GM23338 (cell line): ENCODE data around the gene RNF20. TPM values are rescaled to one million over a fixed set of nuclear protein-coding genes. Genes with fewer than 3 reads are reported as not detected.

Experiments
- ATAC-seq: fragments of 200-7000 bp; cut with Tn5 transposase; 3 replicates; pipeline ENCODE4 v1.9.1; 2020
- DNase-seq: peaks from one replicate; pipeline ENCODE4 v3.0.0-alpha.2; 2015; ENCODE audit warnings: low spot score
- H2AFZ ChIP-seq: fragments of 200-600 bp; sonication (generic); 2 replicates; pipeline ENCODE4 v1.8.0; 2016; ENCODE audit warnings: antibody characterized with exemption, mild to moderate bottlenecking, moderate library complexity
- H3F3A ChIP-seq: fragments of 200-600 bp; sonication (generic); replicated peaks from 2 replicates; pipeline ENCODE4 v1.8.0; 2017; ENCODE audit warnings: antibody characterized with exemption, mixed run types, low read depth
- H3K27ac ChIP-seq: fragments of 200-600 bp; sonication (generic); 2 replicates; pipeline ENCODE4 v1.6.1; 2016; ENCODE audit warnings: low read depth
- H3K27me3 ChIP-seq: fragments of 200-600 bp; sonication (generic); 2 replicates; pipeline ENCODE4 v1.8.0; 2016; ENCODE audit warnings: mild to moderate bottlenecking, mixed run types, moderate library complexity; ENCODE audit not compliant: insufficient read depth
- H3K36me3 ChIP-seq: fragments of 200-600 bp; sonication (generic); 2 replicates; pipeline ENCODE4 v1.8.0; 2016; ENCODE audit warnings: mild to moderate bottlenecking; ENCODE audit not compliant: insufficient read depth
- H3K4me1 ChIP-seq: fragments of 200-600 bp; sonication (generic); 2 replicates; pipeline ENCODE4 v1.8.0; 2016; ENCODE audit warnings: mild to moderate bottlenecking, moderate library complexity; ENCODE audit not compliant: insufficient read depth
- H3K4me2 ChIP-seq: fragments of 200-600 bp; sonication (generic); 2 replicates; pipeline ENCODE4 v1.7.1; 2017; ENCODE audit warnings: mixed run types
- H3K4me3 ChIP-seq: fragments of 200-600 bp; sonication (generic); 2 replicates; pipeline ENCODE4 v1.6.1; 2016; ENCODE audit warnings: mixed run types
- H3K79me2 ChIP-seq: fragments of 200-600 bp; sonication (generic); replicated peaks from 2 replicates; pipeline ENCODE4 v1.8.0; 2017; ENCODE audit warnings: mild to moderate bottlenecking; ENCODE audit not compliant: insufficient read depth
- H3K9me2 ChIP-seq: fragments of 200-600 bp; sonication (generic); 2 replicates; pipeline ENCODE4 v1.8.0; 2017; ENCODE audit not compliant: insufficient read depth
- H4K20me1 ChIP-seq: fragments of 200-600 bp; sonication (generic); replicated peaks from 2 replicates; pipeline ENCODE4 v1.8.0; 2017; ENCODE audit warnings: mild to moderate bottlenecking; ENCODE audit not compliant: insufficient read depth
- H3K27ac Mint-ChIP-seq: 2 replicates; pipeline ENCODE4 v1.8.0; 2020; ENCODE audit warnings: inconsistent platforms, mild to moderate bottlenecking, moderate library complexity, mixed read lengths
- H3K27me3 Mint-ChIP-seq: 3 replicates; pipeline ENCODE4 v1.8.0; 2022; ENCODE audit warnings: low read depth, mild to moderate bottlenecking, moderate library complexity, mixed read lengths, inconsistent platforms; ENCODE audit not compliant: insufficient read depth, poor library complexity
- H3K36me3 Mint-ChIP-seq: 3 replicates; pipeline ENCODE4 v1.8.0; 2021; ENCODE audit warnings: low read depth, mild to moderate bottlenecking, inconsistent platforms, moderate library complexity, mixed read lengths
- H3K4me1 Mint-ChIP-seq: 3 replicates; pipeline ENCODE4 v1.8.0; 2020; ENCODE audit warnings: mild to moderate bottlenecking, inconsistent platforms, mixed read lengths
- H3K4me3 Mint-ChIP-seq: 3 replicates; pipeline ENCODE4 v1.8.0; 2021; ENCODE audit warnings: moderate library complexity, mild to moderate bottlenecking, inconsistent platforms, mixed read lengths
- H3K9me3 Mint-ChIP-seq: 3 replicates; pipeline ENCODE4 v1.8.0; 2020; ENCODE audit warnings: moderate library complexity, mild to moderate bottlenecking, inconsistent platforms, mixed read lengths
- EZH2 ChIP-seq: fragments of 200-600 bp; sonication (generic); IDR thresholded peaks from one replicate; pipeline ENCODE4 v1.8.0; 2017; ENCODE audit warnings: antibody characterized with exemption, mild to moderate bottlenecking, low read depth; ENCODE audit not compliant: unreplicated experiment
- EZH2phosphoT487 ChIP-seq: fragments of 200-600 bp; sonication (generic); IDR thresholded peaks from one replicate; pipeline ENCODE4 v1.8.1; 2018; ENCODE audit warnings: antibody characterized with exemption; ENCODE audit not compliant: unreplicated experiment
- NANOG ChIP-seq: IDR thresholded peaks from 2 replicates; pipeline ENCODE4 v1.6.1; 2016; ENCODE audit warnings: antibody characterized with exemption, borderline replicate concordance
- POLR2AphosphoS5 ChIP-seq: IDR thresholded peaks from 2 replicates; pipeline ENCODE4 v1.6.1; 2016; ENCODE audit warnings: antibody characterized with exemption, low read depth
- STAT1 ChIP-seq: IDR thresholded peaks from one replicate; pipeline ENCODE4 v1.6.1; 2016; ENCODE audit warnings: antibody characterized with exemption; ENCODE audit not compliant: unreplicated experiment
- ZNF114 ChIP-seq: fragments of 250-450 bp; sonication (Bioruptor Pico); IDR thresholded peaks from 2 replicates; pipeline ENCODE4 v1.5.0; 2020; ENCODE audit warnings: mild to moderate bottlenecking, moderate library complexity
- polyA plus RNA-seq: library from polyadenylated mRNA; unstranded; fragments of >200 nt; fragmentation: Nextera tagmentation; extraction: Ambion mirVana; gene quantifications from 2 replicates; pipeline ENCODE4 v1.2.1, GENCODE V29; 2016
- total RNA-seq: library from RNA; depleted of rRNA; stranded (reverse); fragments of >200 nt; shearing (Covaris generic); gene quantifications from 2 replicates; pipeline ENCODE4 v1.2.3, GENCODE V29; 2014
- TF ChIP-seq, protein P1 (sequence below): IDR thresholded peaks from one replicate; pipeline ENCODE4 v1.6.1; 2018; ENCODE audit warnings: antibody characterized with exemption; ENCODE audit not compliant: unreplicated experiment
- TF ChIP-seq, protein P2 (sequence below): IDR thresholded peaks from 2 replicates; pipeline ENCODE4 v1.6.1; 2016; ENCODE audit warnings: antibody characterized with exemption
- TF ChIP-seq, protein P3 (sequence below), 2 experiments: fragments of 200-600 bp in 1 of 2; sonication (generic) in 1 of 2; conservative IDR thresholded peaks; 2 replicates each; pipeline versions ENCODE4 v1.5.1 to v1.6.1; 2016 to 2017; ENCODE audit warnings: antibody characterized with exemption in 2 of 2, low read depth in 2 of 2, mild to moderate bottlenecking in 2 of 2, moderate library complexity in 1 of 2

Gene RNF20
- total and polyA plus RNA-seq, 2 experiments from 2014 or later, result 33.6 to 36.2 TPM

DNA sequence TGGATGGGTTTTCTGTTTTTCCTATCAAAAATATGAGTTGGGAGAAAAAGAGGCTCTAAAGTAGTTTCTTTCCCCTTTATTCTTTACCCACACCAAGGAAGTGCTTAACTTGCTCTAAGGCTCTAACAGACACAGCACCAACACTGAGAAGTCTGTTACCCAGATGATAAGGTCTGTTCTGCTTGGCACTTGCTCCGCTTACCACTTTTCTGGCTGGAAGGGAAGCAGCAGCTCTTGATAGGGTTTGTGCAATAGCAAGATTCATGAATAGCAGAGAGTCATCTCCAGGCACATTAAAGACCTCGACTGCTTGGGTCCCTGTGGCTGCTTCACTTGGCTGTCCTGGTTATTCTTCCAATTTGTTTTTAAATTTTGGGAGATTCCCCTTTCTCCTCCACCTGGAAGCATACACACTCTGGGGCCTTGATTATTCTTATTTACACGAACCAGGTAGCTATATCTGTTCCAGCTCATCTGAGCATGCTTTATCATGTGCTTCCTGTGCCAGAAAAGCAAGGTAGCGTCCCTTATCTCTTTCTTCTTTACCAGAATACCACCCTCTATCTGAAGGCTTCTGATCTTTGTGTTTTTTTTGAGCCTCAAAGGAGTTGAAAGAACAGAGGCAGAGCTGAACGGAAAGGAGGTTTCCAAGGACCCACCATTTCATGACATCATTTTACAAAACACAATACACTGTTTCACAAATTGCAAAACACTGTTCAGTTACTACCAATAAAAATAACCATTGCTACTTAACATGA lies 36.3 kb downstream of the RNF20 start:
- TF ChIP-seq NANOG, result no peak
- no peak for TF ChIP-seq EZH2
- no peak for TF ChIP-seq EZH2phosphoT487
- TF ChIP-seq, protein P1, sequence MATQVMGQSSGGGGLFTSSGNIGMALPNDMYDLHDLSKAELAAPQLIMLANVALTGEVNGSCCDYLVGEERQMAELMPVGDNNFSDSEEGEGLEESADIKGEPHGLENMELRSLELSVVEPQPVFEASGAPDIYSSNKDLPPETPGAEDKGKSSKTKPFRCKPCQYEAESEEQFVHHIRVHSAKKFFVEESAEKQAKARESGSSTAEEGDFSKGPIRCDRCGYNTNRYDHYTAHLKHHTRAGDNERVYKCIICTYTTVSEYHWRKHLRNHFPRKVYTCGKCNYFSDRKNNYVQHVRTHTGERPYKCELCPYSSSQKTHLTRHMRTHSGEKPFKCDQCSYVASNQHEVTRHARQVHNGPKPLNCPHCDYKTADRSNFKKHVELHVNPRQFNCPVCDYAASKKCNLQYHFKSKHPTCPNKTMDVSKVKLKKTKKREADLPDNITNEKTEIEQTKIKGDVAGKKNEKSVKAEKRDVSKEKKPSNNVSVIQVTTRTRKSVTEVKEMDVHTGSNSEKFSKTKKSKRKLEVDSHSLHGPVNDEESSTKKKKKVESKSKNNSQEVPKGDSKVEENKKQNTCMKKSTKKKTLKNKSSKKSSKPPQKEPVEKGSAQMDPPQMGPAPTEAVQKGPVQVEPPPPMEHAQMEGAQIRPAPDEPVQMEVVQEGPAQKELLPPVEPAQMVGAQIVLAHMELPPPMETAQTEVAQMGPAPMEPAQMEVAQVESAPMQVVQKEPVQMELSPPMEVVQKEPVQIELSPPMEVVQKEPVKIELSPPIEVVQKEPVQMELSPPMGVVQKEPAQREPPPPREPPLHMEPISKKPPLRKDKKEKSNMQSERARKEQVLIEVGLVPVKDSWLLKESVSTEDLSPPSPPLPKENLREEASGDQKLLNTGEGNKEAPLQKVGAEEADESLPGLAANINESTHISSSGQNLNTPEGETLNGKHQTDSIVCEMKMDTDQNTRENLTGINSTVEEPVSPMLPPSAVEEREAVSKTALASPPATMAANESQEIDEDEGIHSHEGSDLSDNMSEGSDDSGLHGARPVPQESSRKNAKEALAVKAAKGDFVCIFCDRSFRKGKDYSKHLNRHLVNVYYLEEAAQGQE, result no peak
- no peak for TF ChIP-seq STAT1
- no peak for TF ChIP-seq ZNF114 (CRISPR knock-in tag)
- H3K4me3 Mint-ChIP-seq, result no peak overlapping the region
- Histone ChIP-seq H2AFZ (no peak overlapping the region), H3K4me3 (no peak overlapping the region), H3K4me1 (peaks cover 38% of the 10 kb centered on the region), H3K79me2 (no peaks in the 10 kb centered on the region), H3K27me3 (no peaks in the 10 kb centered on the region), H3K4me2 (peak overlapping the region; percentile 38; the same call in 1 of the 2 replicates), H3K27ac (no peak overlapping the region), H4K20me1 (no peaks in the 10 kb centered on the region), H3K36me3 (peaks cover 8% of the 10 kb centered on the region; the same call in 1 of the 2 replicates), H3F3A (no peaks in the 10 kb centered on the region), H3K9me2 (peaks cover 8% of the 10 kb centered on the region)
- no peak overlapping the region for H3K27ac Mint-ChIP-seq
- no peaks in the 10 kb centered on the region for H3K9me3 Mint-ChIP-seq
- H3K36me3 Mint-ChIP-seq, result peaks cover 19% of the 10 kb centered on the region
- peaks cover 28% of the 10 kb centered on the region for H3K4me1 Mint-ChIP-seq
- peaks cover 5% of the 10 kb centered on the region for H3K27me3 Mint-ChIP-seq
- ATAC-seq, result no peak
- DNase-seq, result no peak

DNA sequence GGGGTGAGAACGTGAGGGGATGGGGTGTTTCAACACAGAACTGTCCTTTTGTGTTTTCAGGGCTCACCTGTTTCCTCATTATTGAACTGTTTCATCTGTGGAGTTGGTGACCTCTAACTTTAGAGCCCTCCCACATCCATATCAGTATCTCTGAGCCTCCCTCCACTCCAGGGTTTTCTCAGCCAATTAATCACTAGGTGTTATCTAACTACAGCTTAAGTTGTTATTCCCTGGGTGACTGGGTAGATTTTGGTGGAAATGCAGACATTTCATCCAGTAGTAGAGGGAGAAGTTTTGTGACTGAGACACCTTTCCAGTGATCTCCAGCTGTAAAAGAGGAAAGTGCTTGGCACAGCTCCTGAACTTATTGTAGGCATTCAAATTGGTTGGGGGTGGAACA lies 37.5 kb downstream of the RNF20 start:
- no peaks in the 10 kb centered on the region for H3K27me3 ChIP-seq
- no peak overlapping the region for H3K4me2 ChIP-seq
- H3K4me3 Mint-ChIP-seq, result no peak overlapping the region
- peaks cover 38% of the 10 kb centered on the region for H3K4me1 ChIP-seq
- H3F3A ChIP-seq, result no peaks in the 10 kb centered on the region
- peaks cover 8% of the 10 kb centered on the region for H3K9me2 ChIP-seq
- no peak overlapping the region for H2AFZ ChIP-seq
- H3K27me3 Mint-ChIP-seq, result peaks cover 5% of the 10 kb centered on the region
- H3K36me3 Mint-ChIP-seq, result peaks cover 12% of the 10 kb centered on the region
- peaks cover 28% of the 10 kb centered on the region for H3K4me1 Mint-ChIP-seq
- H3K9me3 Mint-ChIP-seq, result no peaks in the 10 kb centered on the region
- ATAC-seq (no peak), DNase-seq (no peak)
- H3K27ac Mint-ChIP-seq, result no peak overlapping the region
- H4K20me1 ChIP-seq, result no peaks in the 10 kb centered on the region
- H3K79me2 ChIP-seq, result no peaks in the 10 kb centered on the region
- H3K27ac ChIP-seq, result no peak overlapping the region
- no peak overlapping the region for H3K4me3 ChIP-seq
- peaks cover 2% of the 10 kb centered on the region; the same call in 1 of the 2 replicates for H3K36me3 ChIP-seq
- TF ChIP-seq POLR2AphosphoS5, result no peak
- TF ChIP-seq, protein P2, sequence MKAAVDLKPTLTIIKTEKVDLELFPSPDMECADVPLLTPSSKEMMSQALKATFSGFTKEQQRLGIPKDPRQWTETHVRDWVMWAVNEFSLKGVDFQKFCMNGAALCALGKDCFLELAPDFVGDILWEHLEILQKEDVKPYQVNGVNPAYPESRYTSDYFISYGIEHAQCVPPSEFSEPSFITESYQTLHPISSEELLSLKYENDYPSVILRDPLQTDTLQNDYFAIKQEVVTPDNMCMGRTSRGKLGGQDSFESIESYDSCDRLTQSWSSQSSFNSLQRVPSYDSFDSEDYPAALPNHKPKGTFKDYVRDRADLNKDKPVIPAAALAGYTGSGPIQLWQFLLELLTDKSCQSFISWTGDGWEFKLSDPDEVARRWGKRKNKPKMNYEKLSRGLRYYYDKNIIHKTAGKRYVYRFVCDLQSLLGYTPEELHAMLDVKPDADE, result no peak
- TF ChIP-seq, protein P3, sequence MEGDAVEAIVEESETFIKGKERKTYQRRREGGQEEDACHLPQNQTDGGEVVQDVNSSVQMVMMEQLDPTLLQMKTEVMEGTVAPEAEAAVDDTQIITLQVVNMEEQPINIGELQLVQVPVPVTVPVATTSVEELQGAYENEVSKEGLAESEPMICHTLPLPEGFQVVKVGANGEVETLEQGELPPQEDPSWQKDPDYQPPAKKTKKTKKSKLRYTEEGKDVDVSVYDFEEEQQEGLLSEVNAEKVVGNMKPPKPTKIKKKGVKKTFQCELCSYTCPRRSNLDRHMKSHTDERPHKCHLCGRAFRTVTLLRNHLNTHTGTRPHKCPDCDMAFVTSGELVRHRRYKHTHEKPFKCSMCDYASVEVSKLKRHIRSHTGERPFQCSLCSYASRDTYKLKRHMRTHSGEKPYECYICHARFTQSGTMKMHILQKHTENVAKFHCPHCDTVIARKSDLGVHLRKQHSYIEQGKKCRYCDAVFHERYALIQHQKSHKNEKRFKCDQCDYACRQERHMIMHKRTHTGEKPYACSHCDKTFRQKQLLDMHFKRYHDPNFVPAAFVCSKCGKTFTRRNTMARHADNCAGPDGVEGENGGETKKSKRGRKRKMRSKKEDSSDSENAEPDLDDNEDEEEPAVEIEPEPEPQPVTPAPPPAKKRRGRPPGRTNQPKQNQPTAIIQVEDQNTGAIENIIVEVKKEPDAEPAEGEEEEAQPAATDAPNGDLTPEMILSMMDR (conservative IDR thresholded peaks at IDR 0.05; ENCODE audit: low read depth in 2 of 2), result no peak
- no peak for TF ChIP-seq STAT1
